Type B pancreatic cell (in vitro differentiated cells): ENCODE data around the gene TBC1D8. TPM values are rescaled to one million over a fixed set of nuclear protein-coding genes. Genes with fewer than 3 reads are reported as not detected.

Source experiments
- DNase-seq: peaks from one replicate; pipeline ENCODE4 v3.0.0; 2021; ENCODE audit warnings: mixed read lengths; ENCODE audit not compliant: unreplicated experiment; ENCODE audit errors: extremely low spot score
- H3K27ac Mint-ChIP-seq: 2 replicates; pipeline ENCODE4 v1.8.0; 2021; ENCODE audit warnings: mild to moderate bottlenecking, mixed read lengths
- H3K27me3 Mint-ChIP-seq: 2 replicates; pipeline ENCODE4 v1.8.0; 2021; ENCODE audit warnings: mixed read lengths
- H3K36me3 Mint-ChIP-seq: 2 replicates; pipeline ENCODE4 v1.8.0; 2021; ENCODE audit warnings: mixed read lengths
- H3K4me1 Mint-ChIP-seq: one replicate; pipeline ENCODE4 v1.8.0; 2021; ENCODE audit warnings: mixed read lengths; ENCODE audit not compliant: unreplicated experiment
- H3K4me3 Mint-ChIP-seq: 2 replicates; pipeline ENCODE4 v1.8.0; 2021; ENCODE audit warnings: mild to moderate bottlenecking, mixed read lengths
- H3K9me3 Mint-ChIP-seq: 2 replicates; pipeline ENCODE4 v1.8.0; 2021; ENCODE audit warnings: mixed read lengths
- total RNA-seq: library from RNA; stranded (reverse); gene quantifications from 2 replicates; pipeline ENCODE4 v1.2.1, GENCODE V29; 2021; ENCODE audit warnings: low replicate concordance
- TF ChIP-seq, protein P1 (sequence below): fragments of 200-600 bp; sonication (generic); conservative IDR thresholded peaks from 2 replicates; pipeline ENCODE4 v1.5.0; 2021; ENCODE audit warnings: antibody characterized with exemption, mild to moderate bottlenecking

The TBC1D8 gene
- total RNA-seq, 1 donor from 2014 or later = 20.1 TPM

DNA sequence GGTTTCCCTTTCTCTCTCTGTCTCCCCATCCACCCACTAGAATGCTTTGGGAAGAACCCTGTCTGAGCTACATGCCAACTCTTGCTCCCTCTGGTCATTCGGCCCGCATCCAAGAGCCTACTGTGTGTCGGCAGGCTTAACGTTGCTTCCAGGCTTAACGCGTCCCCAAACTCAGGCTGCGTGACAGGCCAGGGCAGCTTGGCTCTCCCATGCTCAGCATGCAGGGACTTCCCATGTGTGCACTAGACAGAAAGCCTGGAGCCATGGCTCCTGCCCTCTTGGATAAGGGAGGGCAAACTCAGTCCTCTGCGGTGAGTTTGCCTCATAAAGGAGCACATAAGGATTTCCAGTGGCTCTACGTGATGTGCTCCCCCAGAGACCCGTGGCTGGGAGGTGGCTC, 105.9 kb downstream of the TBC1D8 start:
- H3K9me3 Mint-ChIP-seq = no peaks in the 10 kb centered on the region
- no peak overlapping the region for H3K27ac Mint-ChIP-seq
- TF ChIP-seq, protein P1, sequence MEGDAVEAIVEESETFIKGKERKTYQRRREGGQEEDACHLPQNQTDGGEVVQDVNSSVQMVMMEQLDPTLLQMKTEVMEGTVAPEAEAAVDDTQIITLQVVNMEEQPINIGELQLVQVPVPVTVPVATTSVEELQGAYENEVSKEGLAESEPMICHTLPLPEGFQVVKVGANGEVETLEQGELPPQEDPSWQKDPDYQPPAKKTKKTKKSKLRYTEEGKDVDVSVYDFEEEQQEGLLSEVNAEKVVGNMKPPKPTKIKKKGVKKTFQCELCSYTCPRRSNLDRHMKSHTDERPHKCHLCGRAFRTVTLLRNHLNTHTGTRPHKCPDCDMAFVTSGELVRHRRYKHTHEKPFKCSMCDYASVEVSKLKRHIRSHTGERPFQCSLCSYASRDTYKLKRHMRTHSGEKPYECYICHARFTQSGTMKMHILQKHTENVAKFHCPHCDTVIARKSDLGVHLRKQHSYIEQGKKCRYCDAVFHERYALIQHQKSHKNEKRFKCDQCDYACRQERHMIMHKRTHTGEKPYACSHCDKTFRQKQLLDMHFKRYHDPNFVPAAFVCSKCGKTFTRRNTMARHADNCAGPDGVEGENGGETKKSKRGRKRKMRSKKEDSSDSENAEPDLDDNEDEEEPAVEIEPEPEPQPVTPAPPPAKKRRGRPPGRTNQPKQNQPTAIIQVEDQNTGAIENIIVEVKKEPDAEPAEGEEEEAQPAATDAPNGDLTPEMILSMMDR = no peak
- no peaks in the 10 kb centered on the region for H3K27me3 Mint-ChIP-seq
- no peak overlapping the region for H3K4me3 Mint-ChIP-seq
- H3K4me1 Mint-ChIP-seq = peaks cover 4% of the 10 kb centered on the region
- peaks cover 11% of the 10 kb centered on the region for H3K36me3 Mint-ChIP-seq
- DNase-seq = no peak

GRCh38 chr2:101041413-101041812, 109.8 kb downstream of the TBC1D8 start:
- Mint-ChIP-seq H3K9me3 (no peaks in the 10 kb centered on the region), H3K4me1 (peaks cover 6% of the 10 kb centered on the region), H3K36me3 (peaks cover 18% of the 10 kb centered on the region), H3K4me3 (no peak overlapping the region), H3K27ac (no peak overlapping the region), H3K27me3 (no peaks in the 10 kb centered on the region)
- no peak for DNase-seq
- TF ChIP-seq, protein P1 = no peak

DNA sequence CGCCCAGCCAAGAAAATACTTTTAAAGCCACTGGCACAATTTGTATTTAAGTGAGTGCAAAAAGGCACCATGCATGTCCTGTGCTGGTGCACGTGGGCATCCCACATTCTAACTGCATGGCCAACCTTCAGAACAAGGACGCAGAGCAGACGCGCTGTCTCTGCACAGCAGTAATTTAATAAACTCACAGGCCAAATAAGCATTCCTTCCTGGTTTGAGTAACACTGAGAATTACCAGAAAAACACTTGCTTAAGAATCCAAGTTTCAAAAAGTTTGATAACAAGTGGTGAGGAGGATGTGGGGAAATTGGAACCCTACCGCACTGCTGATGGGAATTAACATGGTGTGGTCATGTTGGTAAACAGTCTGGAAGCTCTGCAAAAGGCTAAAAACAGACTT, 110.4 kb downstream of the TBC1D8 start:
- no peaks in the 10 kb centered on the region for H3K9me3 Mint-ChIP-seq
- H3K27me3 Mint-ChIP-seq = no peaks in the 10 kb centered on the region
- H3K4me3 Mint-ChIP-seq = no peak overlapping the region
- peaks cover 18% of the 10 kb centered on the region for H3K36me3 Mint-ChIP-seq
- H3K27ac Mint-ChIP-seq = no peak overlapping the region
- TF ChIP-seq, protein P1 = no peak
- DNase-seq = no peak
- H3K4me1 Mint-ChIP-seq = peaks cover 6% of the 10 kb centered on the region

DNA sequence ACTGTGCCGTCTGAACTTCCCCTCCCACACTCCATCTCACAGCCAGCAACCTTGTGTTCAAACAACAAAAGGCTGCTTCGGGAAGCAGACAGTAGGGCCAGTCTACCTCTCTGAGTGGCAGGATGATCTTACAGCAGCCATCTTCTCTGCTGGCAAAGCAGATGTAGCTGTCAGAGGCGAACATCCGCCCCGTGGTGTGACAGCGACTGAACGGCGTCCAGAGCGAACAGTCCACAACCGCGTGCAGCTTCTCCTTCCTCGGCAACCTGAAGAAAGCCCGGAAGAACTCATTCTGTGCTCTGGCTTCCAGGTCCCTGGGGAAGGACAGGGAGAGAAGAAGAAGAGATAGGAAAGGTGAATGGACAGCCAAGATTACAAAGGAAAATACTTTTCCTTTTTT, 111.1 kb downstream of the TBC1D8 start:
- Mint-ChIP-seq H3K4me1 (peaks cover 6% of the 10 kb centered on the region), H3K27me3 (no peaks in the 10 kb centered on the region), H3K27ac (no peak overlapping the region), H3K9me3 (no peaks in the 10 kb centered on the region), H3K36me3 (peaks cover 18% of the 10 kb centered on the region), H3K4me3 (no peak overlapping the region)
- TF ChIP-seq, protein P1 = no peak
- no peak for DNase-seq

- no peaks in the 10 kb centered on the region for H3K9me3 Mint-ChIP-seq
- TF ChIP-seq, protein P1 = peak; percentile 54
- DNase-seq = no peak
- peaks cover 18% of the 10 kb centered on the region for H3K36me3 Mint-ChIP-seq
- no peaks in the 10 kb centered on the region for H3K27me3 Mint-ChIP-seq
- H3K27ac Mint-ChIP-seq = peak overlapping the region; percentile 34
- H3K4me3 Mint-ChIP-seq = no peak overlapping the region
- peaks cover 6% of the 10 kb centered on the region for H3K4me1 Mint-ChIP-seq
Measured at GRCh38 chr2:101038455-101039255, 112.5 kb downstream of the TBC1D8 start.
